Fibroblast of the conjunctiva (primary cell): Measurements from ENCODE around the gene MICAL3.

ENCODE experiments used
- DNase-seq: peaks from one replicate; pipeline ENCODE4 v3.0.0-alpha.2; 2010; ENCODE audit warnings: low read depth

MICAL3 gene

DNA sequence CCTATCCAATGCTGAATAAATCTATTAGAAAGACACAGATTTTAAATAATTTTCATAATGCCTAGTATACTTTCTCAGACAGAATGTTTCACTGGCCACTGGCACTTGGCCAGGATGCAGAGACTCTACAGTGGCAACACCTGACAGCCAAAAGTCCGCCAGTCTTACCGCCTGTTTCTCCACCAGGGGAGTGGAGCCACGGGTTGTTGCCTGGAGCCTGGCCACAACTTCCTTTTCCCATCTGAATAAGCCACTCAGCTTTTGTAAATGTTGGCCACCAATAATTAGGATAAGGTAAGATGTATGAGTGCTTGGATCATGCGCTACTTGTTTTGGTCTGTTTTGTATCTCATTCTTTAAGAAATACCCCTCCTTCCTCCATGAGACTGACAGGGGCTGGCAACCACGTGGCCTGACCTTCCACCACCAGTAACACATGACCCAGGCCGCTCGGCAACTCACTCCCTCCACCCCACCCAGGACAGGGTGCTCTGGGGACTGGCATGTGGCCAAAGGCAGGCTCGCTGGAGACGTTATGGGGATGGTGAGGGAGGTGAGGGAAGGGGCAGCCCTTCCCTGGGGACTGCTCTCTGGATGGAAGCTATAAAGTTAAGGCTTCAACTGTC, 157.1 kb downstream of the MICAL3 start:
- no peak for DNase-seq

GRCh38 chr22:17866621-17867020, 157.7 kb downstream of the MICAL3 start:
- DNase-seq: no peak

DNA sequence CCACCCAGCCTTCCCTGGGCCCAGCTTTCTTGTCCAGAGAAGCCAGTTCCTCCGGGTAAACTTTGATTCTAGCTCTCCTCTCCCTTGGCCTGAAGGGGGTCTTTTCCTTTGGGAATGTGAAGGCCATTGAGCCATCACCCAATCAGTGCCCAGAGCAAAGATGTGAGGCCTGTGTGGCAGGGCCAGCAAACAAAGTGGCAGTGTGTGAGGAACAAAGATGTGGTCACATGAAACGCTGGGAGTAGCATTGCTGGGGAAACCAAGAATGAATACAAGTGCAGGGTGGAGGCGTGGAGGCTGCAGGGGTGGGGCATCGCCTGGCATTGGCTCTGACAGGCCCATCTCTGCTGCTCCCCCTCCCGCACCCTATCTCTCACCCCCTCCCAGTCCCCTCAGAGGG, 158.2 kb downstream of the MICAL3 start:
- DNase-seq: no peak

DNA sequence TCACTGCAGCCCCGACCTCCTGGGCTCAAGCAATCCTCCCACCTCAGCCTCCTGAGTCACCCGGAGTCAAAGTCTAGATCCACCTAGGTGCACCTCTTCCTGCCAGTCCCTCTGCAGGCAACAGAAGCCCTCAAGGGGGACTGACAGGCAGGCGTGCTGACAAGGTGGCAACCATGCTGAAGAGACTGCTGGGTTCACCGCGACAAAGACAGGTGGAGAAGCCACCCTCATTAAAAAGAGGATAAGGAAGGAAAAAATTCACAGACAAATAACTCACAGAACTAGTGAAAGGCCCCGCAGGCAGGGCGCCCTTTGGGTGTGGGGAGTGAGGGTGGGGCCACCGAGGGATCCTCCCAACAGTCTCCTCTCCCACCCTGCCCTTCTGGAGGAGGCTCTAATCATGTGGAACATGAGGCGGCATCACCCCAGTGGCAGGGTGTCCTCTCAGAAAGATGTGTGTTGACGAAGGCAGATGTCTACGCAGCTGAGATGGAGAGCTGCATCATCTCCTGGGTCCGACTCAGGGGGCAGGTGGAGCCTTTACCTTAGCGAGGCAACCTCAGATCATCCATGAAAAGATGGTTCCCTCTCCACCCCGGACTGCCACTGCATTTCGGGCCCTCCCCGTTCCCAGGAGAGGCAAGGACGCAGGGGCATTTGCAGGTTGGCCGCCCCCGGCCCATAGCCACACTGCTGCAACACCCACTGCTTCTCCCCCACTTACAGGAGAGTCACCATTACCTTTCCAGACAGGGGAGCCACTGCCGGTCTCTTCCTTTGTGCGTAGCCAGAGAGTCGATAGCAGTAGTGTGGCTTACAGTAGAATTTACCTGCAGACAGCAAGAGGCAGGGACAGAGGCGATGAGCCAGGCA, 158.9 kb downstream of the MICAL3 start:
- no peak for DNase-seq

DNA sequence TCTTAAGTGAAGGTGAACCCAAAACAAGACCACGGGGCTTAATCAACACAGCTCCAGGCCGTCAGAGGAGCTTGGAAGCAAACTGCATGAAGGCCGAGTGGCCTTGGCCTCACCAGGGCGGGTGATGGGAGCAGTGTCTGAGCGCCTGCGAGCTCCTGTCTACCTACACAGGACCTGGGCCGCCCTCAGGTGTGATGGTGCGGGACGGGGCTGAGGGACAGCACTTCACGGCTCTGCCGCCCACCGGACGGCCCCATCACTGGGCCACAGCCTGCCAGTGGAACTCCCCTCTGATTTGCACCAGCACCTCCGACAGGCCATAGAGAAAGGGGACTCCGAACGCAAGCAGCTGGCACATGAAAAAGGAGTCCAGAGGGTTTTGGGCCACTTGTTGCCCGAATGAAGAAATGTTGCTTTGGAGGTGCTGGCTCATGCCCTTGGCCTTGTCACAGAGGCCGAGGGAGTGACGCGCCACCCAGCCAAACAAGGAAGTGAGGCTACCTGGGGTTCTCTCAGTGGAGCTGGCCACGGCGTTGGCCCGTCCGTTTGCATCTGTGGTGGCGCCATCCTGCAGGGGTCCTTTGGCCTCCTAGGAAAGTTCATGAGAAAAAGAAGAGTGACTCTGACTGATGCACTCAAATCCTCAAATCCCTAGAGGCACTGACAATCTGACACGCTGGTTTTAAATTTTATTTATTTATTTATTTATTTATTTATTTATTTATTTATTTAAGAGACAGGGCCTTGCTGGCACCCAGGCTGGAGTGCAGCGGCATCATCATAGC, 159.8 kb downstream of the MICAL3 start:
- DNase-seq: no peak

DNA sequence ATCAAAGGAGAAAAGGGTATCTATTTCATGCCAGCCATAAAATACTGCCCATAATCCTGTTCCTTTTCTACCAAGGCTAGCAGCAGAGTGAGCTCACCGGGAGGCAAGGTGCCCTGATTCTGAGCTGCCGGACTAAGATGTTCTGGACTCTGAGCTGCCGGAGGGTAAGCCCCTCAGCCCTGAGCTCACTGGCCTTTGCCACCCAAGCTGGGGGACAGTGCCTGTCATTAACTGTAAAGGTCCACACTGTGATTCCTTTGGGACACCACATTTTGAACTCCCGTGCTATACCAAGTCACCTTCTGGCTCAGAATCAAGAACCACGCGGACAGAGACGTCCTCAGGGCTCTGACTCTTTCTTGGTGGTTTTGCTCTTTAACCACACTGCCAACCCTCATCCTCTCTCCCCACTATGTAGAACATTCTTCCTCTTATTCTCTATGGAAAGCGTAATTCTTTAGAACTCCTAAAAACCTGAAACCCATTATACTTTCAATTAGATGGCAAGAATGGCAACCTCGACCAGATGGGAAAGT, 161.6 kb downstream of the MICAL3 start:
- DNase-seq: no peak

DNA sequence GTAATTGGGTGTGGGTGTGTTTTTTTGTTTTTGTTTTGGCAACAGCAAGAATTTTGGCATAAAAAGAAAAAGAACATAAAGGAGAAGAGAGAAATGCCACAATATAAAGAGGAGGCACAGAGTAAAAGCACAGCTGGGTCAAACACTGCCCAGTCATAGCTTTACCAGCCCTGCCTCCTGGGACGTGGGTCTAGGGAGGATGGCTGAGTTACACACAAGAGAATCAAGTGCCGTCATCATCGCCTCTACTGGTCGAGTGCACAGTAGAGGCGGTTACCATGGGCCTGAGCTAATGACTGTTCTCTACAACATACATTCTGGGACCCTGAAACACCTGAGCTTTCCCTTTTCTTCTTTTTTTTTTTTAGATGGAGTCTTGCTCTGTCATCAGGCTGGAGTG, 162.5 kb downstream of the MICAL3 start:
- DNase-seq: no peak

DNA sequence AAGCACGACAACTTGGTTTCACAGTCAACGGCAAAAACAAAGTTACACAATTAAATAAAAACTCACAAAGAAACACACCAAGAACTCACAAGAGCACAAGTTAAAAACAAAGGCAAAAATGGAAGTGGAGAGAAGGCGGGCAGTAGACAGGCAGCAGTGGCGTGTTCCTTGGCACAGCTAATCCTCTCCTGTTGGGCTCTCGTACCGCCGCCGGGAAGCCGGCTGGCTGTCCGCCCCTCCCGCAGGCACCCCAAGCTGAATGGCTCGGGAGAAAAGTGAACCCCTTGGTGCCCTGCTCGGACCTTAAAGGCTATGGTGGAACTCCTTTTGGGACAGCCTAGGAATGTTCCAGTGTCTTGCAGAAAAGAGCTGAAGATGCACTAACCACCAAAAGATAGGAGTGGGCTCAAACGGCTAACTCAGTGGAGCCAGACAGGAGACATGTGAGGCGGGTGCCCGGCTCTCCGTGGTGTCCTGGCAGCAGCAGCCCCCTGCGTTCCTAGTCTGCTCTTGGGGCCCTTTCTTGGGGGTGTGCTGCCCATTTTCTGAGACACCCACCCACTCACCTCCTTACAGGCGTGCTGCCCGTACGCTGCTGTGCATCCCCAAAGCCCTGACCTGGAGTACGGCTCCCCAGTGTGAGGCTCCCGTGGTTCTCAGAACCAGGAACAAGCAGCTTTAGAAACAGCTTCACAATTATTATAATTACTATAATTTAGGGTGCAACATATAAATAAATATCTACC, 164.0 kb downstream of the MICAL3 start:
- DNase-seq: no peak

DNA sequence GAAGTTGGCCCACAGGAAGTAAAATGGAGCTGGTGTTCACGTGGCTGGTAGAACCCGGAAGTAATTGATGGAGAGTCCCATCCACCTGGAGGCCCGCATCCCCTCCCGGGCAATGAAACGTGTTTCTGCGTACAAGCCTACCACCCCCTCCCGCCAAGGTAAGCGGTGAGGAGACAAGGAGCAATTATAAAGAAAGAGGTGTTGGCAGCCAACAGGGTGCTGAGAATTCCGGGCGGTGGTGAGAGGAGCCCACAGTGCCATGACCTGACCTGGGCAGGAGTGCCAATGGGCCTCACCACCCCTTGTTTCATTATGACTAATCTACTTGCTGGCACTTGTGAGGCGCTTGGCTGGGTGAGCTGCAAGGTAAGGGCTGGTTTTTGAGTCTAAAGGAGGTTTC, 166.3 kb downstream of the MICAL3 start:
- no peak for DNase-seq

GRCh38 chr22:17855572-17856290, 168.6 kb downstream of the MICAL3 start:
- DNase-seq: no peak

DNA sequence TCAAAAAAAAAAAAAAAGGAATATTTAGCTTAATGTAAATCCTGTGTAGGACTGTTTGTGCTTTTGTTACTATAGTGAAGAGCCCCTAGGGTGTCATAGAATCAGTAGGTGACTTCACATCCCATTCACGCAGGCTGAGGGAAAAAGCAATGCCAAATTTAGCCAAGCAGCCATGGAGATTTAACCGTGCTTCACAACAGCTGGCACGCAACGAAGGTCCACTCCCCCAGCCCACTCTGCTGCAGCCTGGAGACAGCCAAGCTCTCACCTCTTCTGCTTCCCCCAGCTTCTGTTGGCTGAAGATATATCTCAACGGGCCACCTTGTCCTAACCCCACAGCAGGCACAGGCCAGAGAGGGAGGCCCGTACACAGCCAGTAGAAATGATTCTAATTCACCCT, 171.3 kb downstream of the MICAL3 start:
- DNase-seq: no peak

DNA sequence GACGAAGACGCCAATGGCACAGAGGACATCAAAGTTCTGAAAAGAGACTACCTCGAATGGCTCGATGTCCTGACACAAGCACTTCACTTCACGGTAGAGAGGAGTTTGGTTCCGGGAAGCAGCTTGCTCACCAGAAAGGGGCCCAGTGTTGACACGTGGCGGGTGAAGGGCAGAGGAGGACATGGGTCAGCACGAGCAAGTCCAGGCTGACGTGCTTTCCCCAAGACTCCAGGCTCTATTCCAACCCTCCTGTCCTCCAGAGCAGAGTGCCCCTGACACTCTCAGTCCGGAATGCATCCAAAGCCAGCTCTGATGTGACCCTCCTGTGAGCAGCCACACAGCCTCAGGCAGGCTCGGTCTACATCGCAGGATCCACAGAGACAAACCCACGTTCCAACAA, 172.6 kb downstream of the MICAL3 start:
- no peak for DNase-seq

GRCh38 chr22:17847360-17848078, 176.8 kb downstream of the MICAL3 start:
- no peak for DNase-seq

DNA sequence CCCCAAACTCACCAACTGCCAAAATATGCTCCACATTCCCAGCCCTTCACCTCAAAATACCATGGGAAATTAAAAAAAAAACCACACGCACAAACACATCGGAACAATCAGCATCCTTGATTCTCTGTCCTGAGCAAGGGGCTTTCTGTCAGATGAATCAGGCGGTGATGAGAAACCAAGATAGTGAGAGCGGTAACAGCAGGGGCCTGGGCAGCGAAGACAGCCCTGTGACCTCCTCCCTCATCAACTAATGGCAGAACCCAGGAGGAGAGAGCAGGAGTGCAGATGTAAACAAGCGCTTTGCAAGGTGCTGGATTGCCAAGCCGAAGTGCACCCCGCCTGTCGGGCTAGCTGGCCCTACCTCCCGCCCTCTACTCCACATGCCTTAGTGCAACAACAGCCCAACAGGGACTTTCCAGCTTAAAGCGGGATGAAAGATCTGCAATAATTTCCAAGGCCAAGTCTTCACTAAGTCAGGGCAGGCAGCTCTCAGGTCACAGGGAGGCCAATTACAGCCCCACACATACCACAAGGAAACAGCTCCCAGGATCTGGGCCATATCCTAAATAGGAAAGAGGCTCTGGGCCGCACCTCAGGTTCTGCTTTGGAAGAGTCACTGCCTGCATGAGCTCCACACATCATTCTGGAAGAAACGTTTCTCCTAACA, 177.9 kb downstream of the MICAL3 start:
- no peak for DNase-seq

- DNase-seq: no peak
These were observed 178.6 kb downstream of the MICAL3 start for GRCh38 chr22:17845790-17846189.

DNA sequence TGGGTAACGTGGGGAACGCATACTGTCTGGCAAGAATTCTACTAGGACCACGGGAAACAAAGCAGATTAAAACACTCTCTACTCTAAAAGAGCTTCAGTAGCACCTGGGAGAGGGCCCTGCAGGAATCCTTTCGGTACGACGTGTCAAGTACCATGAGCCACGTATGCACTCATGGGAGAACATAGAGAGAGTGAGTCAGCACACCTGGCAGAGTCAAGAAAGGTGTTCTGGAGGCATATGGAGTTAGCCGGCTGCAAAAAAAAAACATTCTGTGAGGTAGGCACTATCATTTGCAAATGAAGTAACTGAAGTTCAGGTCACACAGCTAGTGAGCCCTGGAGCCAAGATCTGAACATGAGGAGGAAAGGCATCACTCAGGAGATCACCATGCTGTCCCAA, 179.0 kb downstream of the MICAL3 start:
- no peak for DNase-seq

DNA sequence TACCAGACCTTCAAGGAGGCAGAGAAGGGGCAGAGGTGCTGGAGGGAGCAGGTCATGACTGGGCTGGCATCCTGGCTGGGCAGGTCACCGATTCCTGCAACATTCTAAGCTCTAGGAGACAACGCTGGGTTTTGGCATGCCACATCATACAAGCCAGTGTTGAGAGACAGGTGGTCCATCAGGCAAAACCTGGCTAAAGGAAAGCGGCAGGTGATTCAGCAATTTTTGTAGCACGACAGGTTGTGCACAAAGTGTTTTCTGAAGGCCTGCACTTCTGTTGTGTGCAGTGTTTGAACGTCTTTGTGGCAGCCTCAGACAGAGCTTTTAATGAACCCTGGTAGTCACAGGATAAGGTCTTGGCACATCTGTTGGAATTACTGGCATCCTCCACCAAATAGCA, 180.2 kb downstream of the MICAL3 start:
- DNase-seq: no peak

DNA sequence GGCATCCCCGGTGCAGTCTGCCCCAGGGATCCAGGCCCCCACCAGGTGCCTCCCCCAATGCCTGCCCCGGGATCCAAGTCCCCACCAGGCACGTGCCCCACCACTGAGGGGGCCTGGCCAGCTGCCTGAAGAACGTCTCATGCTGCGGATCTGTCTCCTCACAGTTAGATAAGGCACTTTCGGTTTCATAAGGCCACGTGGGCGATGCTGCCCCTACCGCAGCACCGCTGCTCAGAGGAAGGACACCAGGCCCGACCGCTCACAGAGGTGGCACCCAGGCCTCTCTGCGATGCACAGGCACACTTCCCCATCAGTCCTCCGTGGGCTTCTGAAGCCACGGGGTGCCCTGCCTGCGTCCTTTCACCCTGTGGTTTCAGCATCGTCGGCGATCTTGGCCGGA, 182.0 kb downstream of the MICAL3 start:
- no peak for DNase-seq

GRCh38 chr22:17841836-17842235, 182.5 kb downstream of the MICAL3 start:
- DNase-seq: no peak
